Breast epithelium (tissue), 4 donors: ENCODE data around the gene LIX1. TPM values are rescaled to one million over a fixed set of nuclear protein-coding genes. Genes with fewer than 3 reads are reported as not detected.
"Not testable (repeated sequence)": the region's sequence is repeated elsewhere in the genome, so short reads cannot be mapped to it uniquely, and the experiment has no call there.

ENCODE experiments used
- DNase-seq, 2 donors: peaks; one replicate each; pipeline ENCODE4 v3.0.0-alpha.2; 2019; ENCODE audit warnings: low spot score in 2 of 2
- H3K27ac ChIP-seq, 2 donors: fragments of 200-600 bp; sonication (generic) in 1 of 2; one replicate each; pipeline ENCODE4 v1.5.1; 2016 to 2019; ENCODE audit warnings: mild to moderate bottlenecking in 1 of 2
- H3K27me3 ChIP-seq, 2 donors: fragments of 200-600 bp; sonication (generic) in 1 of 2; one replicate each; pipeline versions ENCODE4 v1.5.1 to v1.6.0; 2017 to 2019; ENCODE audit warnings: control low read depth in 1 of 2, mild to moderate bottlenecking in 1 of 2
- H3K36me3 ChIP-seq: fragments of 200-600 bp; one replicate; pipeline ENCODE4 v1.5.1; 2019
- H3K4me1 ChIP-seq, 2 donors: fragments of 200-600 bp; sonication (generic); one replicate each; pipeline ENCODE4 v1.5.1; 2016 to 2019; ENCODE audit warnings: control low read depth in 1 of 2
- H3K4me3 ChIP-seq, 3 donors: fragments of 200-600 bp; sonication (generic); 1 replicate in 2 of 3; 2 replicates in 1 of 3; pipeline ENCODE4 v1.5.1; 2016 to 2019; ENCODE audit warnings: mild to moderate bottlenecking in 3 of 3, moderate library complexity in 2 of 3
- H3K9me3 ChIP-seq, 2 donors: fragments of 200-600 bp; sonication (generic) in 1 of 2; one replicate each; pipeline ENCODE4 v1.5.1; 2016 to 2019; ENCODE audit warnings: control low read depth in 1 of 2
- CTCF ChIP-seq, 3 donors: fragments of 450-650 bp; IDR thresholded peaks; one replicate each; pipeline ENCODE4 v1.5.1; 2016 to 2017; ENCODE audit warnings: antibody characterized with exemption in 3 of 3, mild to moderate bottlenecking in 3 of 3, moderate library complexity in 3 of 3
- POLR2A ChIP-seq: fragments of 450-650 bp; IDR thresholded peaks from one replicate; pipeline ENCODE4 v1.6.1; 2016; ENCODE audit warnings: antibody characterized with exemption, mild to moderate bottlenecking, moderate library complexity
- POLR2AphosphoS5 ChIP-seq, 3 donors: sonication (generic); formaldehyde crosslinking; IDR thresholded peaks; one replicate each; pipeline ENCODE4 v1.6.1; 2017; ENCODE audit warnings: antibody characterized with exemption in 3 of 3
- intact Hi-C: fragments of 100-400 bp; cut with DNase I; formaldehyde crosslinking; loops from one replicate; pipeline ENCODE4 v1.15.1; 2023; ENCODE audit warnings: low total_unique reads
- total RNA-seq, 3 donors: library from RNA; depleted of rRNA; stranded (reverse); fragments of >200 nt; gene quantifications; one replicate each; pipeline ENCODE4 v1.1.0, GENCODE V29; 2016

Gene LIX1
- total RNA-seq, 3 donors from 2014 or later: 0.15 TPM; not detected in 2

GRCh38 chr5:97182571-97183099, 40.2 kb upstream of the LIX1 start:
- intact Hi-C loops: no loop called here
- Histone ChIP-seq H3K4me3 (peak overlapping the region; percentile 64 to 84 (median 79)), H3K36me3 (no peaks in the 10 kb centered on the region), H3K27ac (peak overlapping the region; percentile 94 to 95), H3K27me3 (no peaks in the 10 kb centered on the region), H3K4me1 (no peaks in the 10 kb centered on the region), H3K9me3 (no peaks in the 10 kb centered on the region)
- no peak for DNase-seq
- TF ChIP-seq POLR2AphosphoS5 (IDR thresholded peaks at IDR 0.05) (no peak), CTCF (IDR thresholded peaks at IDR 0.05) (no peak), POLR2A (no peak)

GRCh38 chr5:97181856-97182545, 39.6 kb upstream of the LIX1 start:
- H3K27me3 ChIP-seq: no peaks in the 10 kb centered on the region
- H3K4me3 ChIP-seq: peak overlapping the region; percentile 64 to 84 (median 79)
- intact Hi-C loops: no loop called here
- no peaks in the 10 kb centered on the region for H3K36me3 ChIP-seq
- no peaks in the 10 kb centered on the region for H3K9me3 ChIP-seq
- no peaks in the 10 kb centered on the region for H3K4me1 ChIP-seq
- TF ChIP-seq POLR2A (no peak), POLR2AphosphoS5 (IDR thresholded peaks at IDR 0.05) (no peak), CTCF (IDR thresholded peaks at IDR 0.05) (no peak)
- no peak overlapping the region for H3K27ac ChIP-seq
- no peak for DNase-seq

GRCh38 chr5:97179457-97179856, 37.0 kb upstream of the LIX1 start:
- H3K4me1 ChIP-seq, intact Hi-C loops, H3K27ac ChIP-seq, H3K4me3 ChIP-seq, H3K27me3 ChIP-seq, H3K9me3 ChIP-seq, H3K36me3 ChIP-seq, DNase-seq: not testable (repeated sequence)

- intact Hi-C loops: no loop called here
- DNase-seq: no peak
- Histone ChIP-seq H3K4me1 (no peaks in the 10 kb centered on the region), H3K4me3 (no peak overlapping the region), H3K27ac (no peak overlapping the region), H3K9me3 (no peaks in the 10 kb centered on the region), H3K36me3 (peaks cover 5% of the 10 kb centered on the region), H3K27me3 (no peaks in the 10 kb centered on the region)
- TF ChIP-seq CTCF (IDR thresholded peaks at IDR 0.05) (no peak), POLR2A (no peak), POLR2AphosphoS5 (IDR thresholded peaks at IDR 0.05) (no peak)
Observed at GRCh38 chr5:97172227-97172626, 29.8 kb upstream of the LIX1 start.

GRCh38 chr5:97171703-97172102, 29.3 kb upstream of the LIX1 start:
- H3K27ac ChIP-seq: no peak overlapping the region
- no peak overlapping the region for H3K4me3 ChIP-seq
- no peaks in the 10 kb centered on the region for H3K9me3 ChIP-seq
- TF ChIP-seq CTCF (IDR thresholded peaks at IDR 0.05) (no peak), POLR2A (no peak), POLR2AphosphoS5 (IDR thresholded peaks at IDR 0.05) (no peak)
- intact Hi-C loops: no loop called here
- no peaks in the 10 kb centered on the region for H3K27me3 ChIP-seq
- no peak for DNase-seq
- H3K4me1 ChIP-seq: no peaks in the 10 kb centered on the region
- H3K36me3 ChIP-seq: peaks cover 5% of the 10 kb centered on the region
